ENCODE results near the gene ZBTB8B. TPM values are rescaled to one million over a fixed set of nuclear protein-coding genes. Genes with fewer than 3 reads are reported as not detected.
A peak's percentile ranks its signal among the peaks of the same experiment; 100 is the strongest.
"Not testable (repeated sequence)": the region's sequence is repeated elsewhere in the genome, so short reads cannot be mapped to it uniquely, and the experiment has no call there.

Gene ZBTB8B
- total RNA-seq = under 0.01 and 0.07 TPM in 2 replicates

- no peak for DNase-seq (ENCODE audit: low read depth, low spot score)
These were observed at the start of gene ZBTB8B for GRCh38 chr1:32464716-32465577. ZBTB8B (plus strand) TSS chr1:32465072; CDS start chr1:32470625, 5,553 bp downstream.

- no peak for DNase-seq (ENCODE audit: low read depth, low spot score)
These were observed 43.1 kb upstream of the ZBTB8B start for GRCh38 chr1:32421775-32422174.

GRCh38 chr1:32426489-32427255 lies 38.2 kb upstream of the ZBTB8B start:
- no peak for DNase-seq (ENCODE audit: low read depth, low spot score)

GRCh38 chr1:32427264-32427963 lies 37.5 kb upstream of the ZBTB8B start:
- DNase-seq (ENCODE audit: low read depth, low spot score) = no peak

GRCh38 chr1:32431736-32432400 lies 33.0 kb upstream of the ZBTB8B start:
- no peak for DNase-seq (ENCODE audit: low read depth, low spot score)

GRCh38 chr1:32438136-32438535 lies 26.7 kb upstream of the ZBTB8B start:
- no peak for DNase-seq (ENCODE audit: low read depth, low spot score)

- DNase-seq (ENCODE audit: low read depth, low spot score) = not testable (repeated sequence)
These were observed 26.1 kb upstream of the ZBTB8B start for GRCh38 chr1:32438777-32439176.

- not testable (repeated sequence) for DNase-seq (ENCODE audit: low read depth, low spot score)
These were observed 23.4 kb upstream of the ZBTB8B start for GRCh38 chr1:32441467-32441866.

- no peak for DNase-seq (ENCODE audit: low read depth, low spot score)
These were observed 17.2 kb upstream of the ZBTB8B start for GRCh38 chr1:32447469-32448185.

GRCh38 chr1:32448186-32448772 lies 16.6 kb upstream of the ZBTB8B start:
- DNase-seq (ENCODE audit: low read depth, low spot score) = peak; percentile 32

- no peak for DNase-seq (ENCODE audit: low read depth, low spot score)
These were observed 16.0 kb upstream of the ZBTB8B start for GRCh38 chr1:32448773-32449456.

- DNase-seq (ENCODE audit: low read depth, low spot score) = not testable (repeated sequence)
These were observed 15.4 kb upstream of the ZBTB8B start for GRCh38 chr1:32449457-32449831.

- DNase-seq (ENCODE audit: low read depth, low spot score) = peak; percentile 63
These were observed 10.1 kb upstream of the ZBTB8B start for GRCh38 chr1:32454726-32455125.

GRCh38 chr1:32455958-32456357 lies 8.9 kb upstream of the ZBTB8B start:
- DNase-seq (ENCODE audit: low read depth, low spot score) = no peak

GRCh38 chr1:32458798-32459197 lies 6.1 kb upstream of the ZBTB8B start:
- not testable (repeated sequence) for DNase-seq (ENCODE audit: low read depth, low spot score)

- not testable (repeated sequence) for DNase-seq (ENCODE audit: low read depth, low spot score)
These were observed 1.9 kb upstream of the ZBTB8B start for GRCh38 chr1:32462977-32463376.

- no peak for DNase-seq (ENCODE audit: low read depth, low spot score)
These were observed 619 bp upstream of the ZBTB8B start for GRCh38 chr1:32464191-32464715.

- DNase-seq (ENCODE audit: low read depth, low spot score) = no peak
These were observed 684 bp downstream of the ZBTB8B start for GRCh38 chr1:32465578-32465933.

- no peak for DNase-seq (ENCODE audit: low read depth, low spot score)
These were observed 1.9 kb downstream of the ZBTB8B start for GRCh38 chr1:32466761-32467160.
